ENCODE measurements around the gene SSBP3. TPM values are rescaled to one million over a fixed set of nuclear protein-coding genes. Genes with fewer than 3 reads are reported as not detected.

The SSBP3 gene
- total RNA-seq, 1 experiment from 2014 or later = 18.2 TPM

DNA sequence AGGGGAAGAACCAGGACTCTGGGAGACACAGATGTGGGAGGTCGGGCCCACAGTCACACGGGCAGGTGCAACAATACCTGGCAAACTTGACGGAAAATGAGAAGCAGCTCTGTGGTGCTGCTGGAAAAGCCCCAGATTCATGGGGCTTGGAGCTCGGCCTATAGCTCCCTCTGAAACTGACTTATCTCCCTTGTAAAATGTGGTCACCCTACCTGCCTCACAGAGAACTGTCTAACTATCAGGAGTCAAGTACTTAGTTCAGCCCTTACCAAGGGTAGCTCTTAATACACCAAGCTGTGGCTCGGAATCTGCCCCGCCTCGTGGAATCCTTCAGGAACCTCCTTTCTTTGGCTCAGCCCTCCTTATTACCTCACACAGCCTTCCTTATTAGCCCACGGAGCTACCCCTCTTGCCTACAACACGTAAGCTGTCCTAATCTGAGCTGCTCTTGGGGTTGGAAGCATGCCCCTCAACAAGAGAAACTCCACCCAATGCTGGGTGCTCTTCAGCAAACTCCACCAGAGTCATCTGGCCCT, 137.4 kb downstream of the SSBP3 start:
- DNase-seq (ENCODE audit: low spot score) = no peak

- DNase-seq (ENCODE audit: low spot score) = no peak
These were observed 138.1 kb downstream of the SSBP3 start for GRCh38 chr1:54267815-54268761.

- no peak for DNase-seq (ENCODE audit: low spot score)
These were observed 139.3 kb downstream of the SSBP3 start for GRCh38 chr1:54266908-54267307.

DNA sequence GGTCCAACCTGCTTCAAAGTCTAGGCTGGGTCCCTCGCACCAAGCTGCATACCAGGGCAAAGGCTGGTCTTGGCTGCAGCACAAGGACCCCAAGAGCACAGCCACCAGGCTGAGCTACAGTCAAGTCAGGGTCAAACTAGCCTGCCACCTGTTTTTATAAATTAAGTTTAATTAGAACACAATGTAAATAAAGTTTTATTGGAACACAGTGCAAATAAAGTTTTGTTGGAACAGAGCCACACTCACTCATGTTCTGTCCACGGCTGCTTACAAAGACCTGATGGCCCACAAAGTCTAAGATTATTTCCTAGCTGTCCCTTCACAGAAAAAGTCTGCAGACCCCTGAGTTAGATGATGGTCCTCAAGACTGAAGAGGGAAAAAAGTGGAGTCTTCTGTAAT, 140.0 kb downstream of the SSBP3 start:
- no peak for DNase-seq (ENCODE audit: low spot score)

GRCh38 chr1:54265659-54266058, 140.5 kb downstream of the SSBP3 start:
- no peak for DNase-seq (ENCODE audit: low spot score)

DNA sequence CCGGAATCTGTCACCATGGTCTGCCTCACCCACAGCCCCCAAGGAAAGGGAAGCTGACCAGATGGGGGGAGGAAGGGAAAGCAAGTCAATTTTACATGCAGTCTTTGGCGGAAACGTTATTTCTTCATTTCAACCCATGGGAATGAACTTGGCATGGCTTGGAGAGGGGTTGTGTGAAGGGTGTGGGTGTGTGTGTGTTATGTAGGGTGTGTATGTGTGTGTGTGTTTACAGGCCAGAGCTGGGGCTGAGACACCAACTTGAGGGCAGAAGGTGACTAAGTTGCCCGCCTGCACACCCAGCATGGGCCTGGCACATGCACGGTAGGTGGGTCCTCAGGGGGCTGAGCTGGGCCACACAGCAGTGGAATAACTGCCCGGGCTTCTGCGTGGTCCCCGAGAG, 141.1 kb downstream of the SSBP3 start:
- no peak for DNase-seq (ENCODE audit: low spot score)

DNA sequence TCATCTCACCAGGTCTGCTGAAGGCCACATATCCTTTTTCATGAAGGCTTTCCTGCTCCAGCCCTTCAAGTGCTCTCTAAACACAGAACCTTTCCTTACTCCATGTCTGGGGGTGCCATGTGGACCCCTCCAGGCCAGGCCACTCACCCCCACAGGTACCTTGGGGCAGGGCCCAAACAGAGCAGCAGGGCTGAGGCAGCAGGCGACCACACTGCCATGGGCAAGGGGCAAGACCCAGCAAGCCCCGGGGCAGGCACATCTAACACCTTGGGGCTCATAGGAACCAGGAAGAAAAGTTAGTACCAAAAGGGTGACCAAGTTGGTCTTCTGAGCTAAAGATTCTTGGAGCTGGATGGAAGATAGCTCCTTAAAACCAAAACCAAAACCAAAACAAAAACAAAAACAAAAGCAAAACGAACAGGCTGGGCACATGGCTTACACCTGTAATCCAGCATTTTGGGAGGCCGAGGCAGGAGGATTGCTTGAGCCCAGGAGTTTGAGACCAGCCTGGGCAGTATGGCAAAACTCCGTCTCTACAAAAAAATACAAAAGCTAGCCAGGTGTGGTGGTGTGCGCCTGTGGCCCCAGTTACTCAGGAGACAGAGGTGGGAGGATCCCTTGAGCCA, 142.5 kb downstream of the SSBP3 start:
- DNase-seq (ENCODE audit: low spot score) = no peak

GRCh38 chr1:54262244-54262643, 143.9 kb downstream of the SSBP3 start:
- DNase-seq (ENCODE audit: low spot score) = no peak

DNA sequence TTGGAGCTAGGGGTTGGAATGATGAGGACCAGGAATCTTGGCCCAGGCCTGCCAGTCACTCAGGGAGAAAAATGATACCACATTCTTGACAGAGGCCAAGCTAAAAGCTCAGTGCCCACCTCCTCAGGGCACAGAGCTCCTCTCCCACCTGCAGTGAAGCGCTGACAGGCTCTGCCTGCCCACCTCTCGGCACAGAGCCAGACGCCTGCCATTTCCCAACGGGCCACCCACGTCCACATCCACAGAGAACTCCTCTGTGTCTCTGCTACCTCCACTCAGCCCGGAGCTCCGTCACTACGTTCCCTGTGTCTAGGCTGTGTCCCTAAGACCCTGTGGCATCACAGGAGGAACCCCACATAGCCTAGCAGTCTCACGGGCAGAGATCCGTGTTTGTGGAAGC, 145.4 kb downstream of the SSBP3 start:
- no peak for DNase-seq (ENCODE audit: low spot score)

DNA sequence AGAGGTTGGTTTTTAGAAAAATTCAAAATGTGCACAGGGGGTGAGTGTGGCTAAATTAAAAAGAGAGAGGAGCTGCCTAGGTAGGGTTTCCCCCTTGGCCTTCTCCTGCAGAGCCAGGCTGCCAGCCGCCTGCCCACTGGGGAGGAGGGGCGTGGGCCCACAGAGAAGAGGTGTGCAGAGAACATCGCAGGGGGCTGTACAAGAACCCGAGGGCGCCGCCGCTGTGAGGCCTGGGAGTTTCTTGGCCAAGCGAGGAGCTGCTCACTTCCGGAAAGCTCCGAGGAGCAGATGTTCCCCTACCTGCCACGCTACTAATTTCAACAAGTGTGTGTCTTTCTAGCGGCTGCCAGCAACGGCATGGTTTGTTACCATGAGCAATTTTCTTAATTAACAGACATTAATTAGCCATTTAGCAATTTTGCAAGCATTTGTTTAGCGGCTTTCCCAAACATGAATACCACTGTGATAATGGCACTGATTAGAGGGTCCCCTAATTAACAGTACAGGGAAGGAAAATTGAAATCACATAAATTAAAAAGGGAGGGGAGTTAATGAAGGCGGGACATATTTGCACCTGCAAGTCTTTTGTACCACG, 146.6 kb downstream of the SSBP3 start:
- no peak for DNase-seq (ENCODE audit: low spot score)

GRCh38 chr1:54257876-54258275, 148.3 kb downstream of the SSBP3 start:
- DNase-seq (ENCODE audit: low spot score) = no peak

GRCh38 chr1:54257346-54257620, 148.9 kb downstream of the SSBP3 start:
- DNase-seq (ENCODE audit: low spot score) = no peak

GRCh38 chr1:54256522-54257345, 149.5 kb downstream of the SSBP3 start:
- DNase-seq (ENCODE audit: low spot score) = no peak

GRCh38 chr1:54255026-54255702, 151.0 kb downstream of the SSBP3 start:
- DNase-seq (ENCODE audit: low spot score) = no peak

GRCh38 chr1:54254055-54254454, 152.1 kb downstream of the SSBP3 start:
- no peak for DNase-seq (ENCODE audit: low spot score)

DNA sequence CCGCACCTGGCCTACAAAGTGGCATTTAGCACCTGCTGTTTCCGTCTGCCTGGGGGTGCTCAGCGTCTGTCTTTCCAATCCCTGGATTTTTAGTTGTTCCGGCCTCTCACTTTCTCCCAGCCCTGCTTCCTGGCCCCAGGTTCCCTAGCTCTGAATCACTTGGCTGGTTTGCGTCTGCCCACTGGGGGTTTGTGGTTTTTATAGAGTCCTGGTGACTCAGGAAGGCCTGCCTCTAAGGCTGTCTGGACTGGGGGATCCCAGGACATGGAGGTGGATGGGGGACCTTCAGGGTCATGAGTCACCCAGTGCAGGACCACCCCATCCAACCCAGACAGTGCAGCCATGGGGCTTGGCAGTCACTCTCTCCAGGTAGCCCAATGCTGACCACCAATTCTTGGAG, 152.7 kb downstream of the SSBP3 start:
- DNase-seq (ENCODE audit: low spot score) = no peak

DNA sequence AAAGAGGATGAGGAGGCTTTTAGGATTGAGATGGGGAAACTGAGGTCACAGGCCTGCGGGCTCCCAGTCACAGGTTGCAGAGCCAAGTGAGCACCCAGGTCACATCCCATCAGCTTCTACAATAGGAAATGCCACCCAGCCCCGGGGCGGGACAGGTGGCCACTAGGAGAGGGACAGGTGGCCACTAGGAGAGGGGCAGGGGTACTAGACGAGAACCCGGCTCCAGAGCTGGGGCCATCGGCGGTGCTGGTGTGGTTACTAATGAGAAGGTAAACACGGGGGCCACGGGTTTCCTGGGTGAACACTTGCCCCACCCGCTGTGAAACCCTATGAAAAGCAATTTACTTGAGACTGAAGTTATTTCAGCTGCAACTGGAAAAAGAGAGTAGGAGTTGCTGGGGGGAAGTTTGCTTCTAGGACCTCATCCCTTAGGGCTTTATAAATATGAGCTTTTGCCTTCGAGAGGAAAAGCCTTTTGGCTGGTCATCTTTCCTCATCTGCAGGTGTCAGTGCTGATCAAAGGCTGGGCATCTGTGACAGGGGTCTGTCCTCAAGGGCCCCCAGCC, 153.7 kb downstream of the SSBP3 start:
- DNase-seq (ENCODE audit: low spot score) = no peak

- DNase-seq (ENCODE audit: low spot score) = no peak
These were observed 155.5 kb downstream of the SSBP3 start for GRCh38 chr1:54250670-54251069.

DNA sequence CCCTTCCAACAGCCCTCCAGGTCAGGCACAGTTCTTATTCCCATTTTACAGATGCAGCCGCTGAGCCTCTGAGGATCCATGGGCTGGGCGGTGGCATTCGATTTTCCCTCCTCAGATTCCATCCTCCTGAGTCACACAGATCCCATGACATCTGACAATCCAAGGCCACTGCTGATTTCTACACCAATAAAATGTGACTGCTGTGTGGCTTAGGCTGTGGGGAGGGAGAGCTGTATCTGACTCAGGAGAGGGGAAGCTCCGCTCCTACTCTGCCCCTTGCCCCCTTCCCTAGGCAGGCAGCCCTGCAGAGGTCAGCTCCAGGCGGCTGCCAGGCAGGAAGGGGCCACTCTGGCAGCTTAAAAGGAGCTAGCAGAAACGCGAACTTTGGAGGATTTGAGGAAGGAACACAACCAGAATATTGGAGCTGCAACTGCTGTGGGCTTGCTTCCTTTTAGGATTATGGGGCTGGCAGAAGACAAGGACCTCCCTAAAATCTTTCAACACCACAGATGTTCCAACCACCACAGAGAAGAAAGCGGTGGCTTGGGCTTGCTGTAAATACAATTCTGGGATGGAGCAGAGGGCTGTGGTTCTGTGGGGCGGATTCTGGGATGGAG, 156.3 kb downstream of the SSBP3 start:
- DNase-seq (ENCODE audit: low spot score) = peak; percentile 43

DNA sequence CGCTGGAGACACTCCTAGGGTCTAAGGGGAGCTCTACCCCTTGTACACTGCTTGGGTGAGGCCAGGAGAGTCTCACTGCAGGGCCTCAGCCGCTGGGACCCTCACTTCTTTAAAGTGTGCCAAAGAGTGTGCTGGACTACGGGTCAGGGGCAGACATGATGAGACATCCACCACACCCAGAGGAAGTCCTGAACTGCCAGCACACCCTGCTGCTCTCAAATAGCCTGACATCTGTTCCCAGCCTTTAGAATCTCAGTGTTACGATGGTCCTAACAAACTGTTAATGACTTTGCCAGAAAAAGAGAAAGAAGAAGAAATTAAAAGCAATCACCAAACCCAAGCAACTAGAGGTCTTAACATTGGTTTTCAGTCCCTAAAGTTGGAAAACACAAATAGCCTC, 157.2 kb downstream of the SSBP3 start:
- DNase-seq (ENCODE audit: low spot score) = no peak

Measured in HT-29 (cell line).